B cell (primary cell): ENCODE data around the gene NUDT21. TPM values are rescaled to one million over a fixed set of nuclear protein-coding genes. Genes with fewer than 3 reads are reported as not detected.

Experiments used
- ATAC-seq: fragments of 200-7000 bp; cut with Tn5 transposase; one replicate; pipeline ENCODE4 v1.10.0; 2021; ENCODE audit warnings: low read depth, mild to moderate bottlenecking, moderate number of reproducible peaks, moderate library complexity
- CTCF ChIA-PET: fragments of 350-600 bp; sonication (Branson Sonifier 250); formaldehyde crosslinking; loops from one replicate; lab custom pipeline; 2021; ENCODE audit warnings: antibody characterized with exemption, inconsistent platforms; lab: Charles Lee
- POLR2A ChIA-PET: fragments of 350-600 bp; sonication (Branson Sonifier 250); formaldehyde crosslinking; loops from one replicate; lab custom pipeline; 2021; ENCODE audit warnings: antibody characterized with exemption; lab: Charles Lee
- DNase-seq: peaks from one replicate; pipeline ENCODE4 v3.0.0; 2013
- H2AFZ ChIP-seq: 2 replicates; pipeline ENCODE4 v1.6.1; 2012; ENCODE audit warnings: mild to moderate bottlenecking, low read depth, low read length; ENCODE audit not compliant: insufficient read depth, poor library complexity, severe bottlenecking
- H3K27ac ChIP-seq, 2 donors: 1 replicate in 1 of 2; 2 replicates in 1 of 2; pipeline ENCODE4 v1.5.1; 2012 to 2013; ENCODE audit warnings: low read length in 2 of 2, mild to moderate bottlenecking in 2 of 2, moderate library complexity in 1 of 2
- H3K27me3 ChIP-seq, 4 experiments: fragments of 200-600 bp in 1 of 4; sonication (generic) in 1 of 4; replicated peaks in 1 of 4; 1 replicate in 2 of 4; 2 replicates in 2 of 4; pipeline versions ENCODE4 v1.6.1 to v1.7.0; 2013 to 2016; ENCODE audit warnings: low read length in 3 of 4, mild to moderate bottlenecking in 2 of 4, mixed read lengths in 1 of 4, moderate library complexity in 1 of 4; ENCODE audit not compliant: insufficient read depth in 4 of 4, control insufficient read depth in 3 of 4; ENCODE audit errors: control extremely low read depth in 1 of 4
- H3K36me3 ChIP-seq, 2 experiments: replicated peaks in 1 of 2; 1 replicate in 1 of 2; 2 replicates in 1 of 2; pipeline versions ENCODE4 v1.6.1 to v1.7.1; 2013; ENCODE audit warnings: low read length in 1 of 2; ENCODE audit not compliant: insufficient read depth in 2 of 2, control insufficient read depth in 1 of 2; ENCODE audit errors: control extremely low read depth in 1 of 2, extremely low read depth in 1 of 2
- H3K4me1 ChIP-seq, 2 donors: fragments of 200-600 bp in 1 of 2; sonication (generic) in 1 of 2; 1 replicate in 1 of 2; 2 replicates in 1 of 2; pipeline versions ENCODE4 v1.5.1 to v1.6.1; 2013 to 2017; ENCODE audit warnings: low read length in 2 of 2; ENCODE audit not compliant: control insufficient read depth in 2 of 2, insufficient read depth in 2 of 2
- H3K4me2 ChIP-seq: replicated peaks from 2 replicates; pipeline ENCODE3; 2012; ENCODE audit warnings: mild to moderate bottlenecking, low read depth, low read length; ENCODE audit not compliant: poor library complexity, severe bottlenecking
- H3K4me3 ChIP-seq, 5 experiments: fragments of 200-600 bp in 1 of 5; sonication (generic) in 1 of 5; 1 replicate in 3 of 5; 2 replicates in 2 of 5; pipeline versions ENCODE4 v1.5.1 to v1.7.0; 2011 to 2016; ENCODE audit warnings: low read length in 4 of 5, mild to moderate bottlenecking in 4 of 5, low read depth in 2 of 5, control low read depth in 1 of 5, moderate library complexity in 1 of 5; ENCODE audit not compliant: insufficient read depth in 1 of 5; ENCODE audit errors: control extremely low read depth in 1 of 5, extremely low read depth in 1 of 5
- H3K79me2 ChIP-seq: fragments of 200-600 bp; sonication (generic); one replicate; pipeline ENCODE4 v1.6.0; 2016; ENCODE audit warnings: low read length; ENCODE audit not compliant: control insufficient read depth, insufficient read depth
- H3K9ac ChIP-seq: fragments of 200-600 bp; sonication (generic); 2 replicates; pipeline ENCODE4 v1.6.1; 2017; ENCODE audit warnings: mild to moderate bottlenecking, low read length, moderate library complexity
- H3K9me3 ChIP-seq, 3 donors: one replicate each; pipeline versions ENCODE4 v1.6.1 to v1.7.1; 2013; ENCODE audit warnings: low read length in 2 of 3; ENCODE audit not compliant: control insufficient read depth in 2 of 3, insufficient read depth in 1 of 3; ENCODE audit errors: control extremely low read depth in 1 of 3
- H4K20me1 ChIP-seq: 2 replicates; pipeline ENCODE4 v1.6.0; 2012; ENCODE audit warnings: mild to moderate bottlenecking, low read length; ENCODE audit not compliant: insufficient read depth, control insufficient read depth, poor library complexity, severe bottlenecking
- H3K27ac Mint-ChIP-seq: one replicate; pipeline ENCODE4 v1.8.0; 2021; ENCODE audit warnings: mixed read lengths
- H3K27me3 Mint-ChIP-seq: one replicate; pipeline ENCODE4 v1.8.0; 2021; ENCODE audit warnings: mixed read lengths
- H3K4me1 Mint-ChIP-seq: one replicate; pipeline ENCODE4 v1.8.0; 2021; ENCODE audit warnings: mixed read lengths
- H3K4me3 Mint-ChIP-seq: one replicate; pipeline ENCODE4 v1.8.0; 2021; ENCODE audit warnings: mixed read lengths
- H3K9me3 Mint-ChIP-seq: one replicate; pipeline ENCODE4 v1.8.0; 2022; ENCODE audit warnings: mixed read lengths; ENCODE audit not compliant: insufficient read depth
- EZH2 ChIP-seq: IDR thresholded peaks from 2 replicates; pipeline ENCODE4 v1.6.1; 2012; ENCODE audit warnings: borderline replicate concordance, low read depth, mild to moderate bottlenecking, moderate library complexity, low read length; ENCODE audit not compliant: insufficient read depth, poor library complexity, severe bottlenecking
- WGBS: methylation state at CpG from one replicate; pipeline ENCODE4 v1.1.5; 2013; ENCODE audit warnings: missing lambda C conversion rate; ENCODE audit not compliant: insufficient coverage; 5-methylcytosine and 5-hydroxymethylcytosine counted together
- intact Hi-C: fragments of 100-400 bp; cut with micrococcal nuclease; formaldehyde crosslinking; loops from one replicate; pipeline ENCODE4 v1.10.0; 2022
- polyA plus RNA-seq: library from polyadenylated mRNA; depleted of rRNA; stranded (reverse); fragments of >200 nt; gene quantifications from 2 replicates; pipeline ENCODE4 v1.2.3, GENCODE V29; 2012
- total RNA-seq, 2 donors: library from RNA; stranded (reverse); fragments of 120-200 nt in 1 of 2; gene quantifications; 1 replicate in 1 of 2; 2 replicates in 1 of 2; pipeline versions ENCODE4 v1.2.3 to v1.2.4, GENCODE V29; 2013 to 2022
- TF ChIP-seq, protein P1 (sequence below): fragments of 200-600 bp; IDR thresholded peaks from one replicate; pipeline ENCODE4 v1.8.0; 2022; ENCODE audit warnings: antibody characterized with exemption, mild to moderate bottlenecking

NUDT21 gene
- total and polyA plus RNA-seq, 2 donors (not counting 1 experiment from before 2014, with no cell fraction given) = 27.3 to 89.4 TPM

GRCh38 chr16:56411624-56412023, 39.5 kb downstream of the NUDT21 start:
- Mint-ChIP-seq H3K27me3 (no peaks in the 10 kb centered on the region), H3K4me3 (no peak overlapping the region), H3K27ac (no peak overlapping the region), H3K9me3 (no peaks in the 10 kb centered on the region), H3K4me1 (peaks cover 23% of the 10 kb centered on the region)
- no peaks in the 10 kb centered on the region for H3K27me3 ChIP-seq
- H3K27ac ChIP-seq = no peak overlapping the region
- ATAC-seq (no peak), DNase-seq (no peak)
- TF ChIP-seq, protein P1, sequence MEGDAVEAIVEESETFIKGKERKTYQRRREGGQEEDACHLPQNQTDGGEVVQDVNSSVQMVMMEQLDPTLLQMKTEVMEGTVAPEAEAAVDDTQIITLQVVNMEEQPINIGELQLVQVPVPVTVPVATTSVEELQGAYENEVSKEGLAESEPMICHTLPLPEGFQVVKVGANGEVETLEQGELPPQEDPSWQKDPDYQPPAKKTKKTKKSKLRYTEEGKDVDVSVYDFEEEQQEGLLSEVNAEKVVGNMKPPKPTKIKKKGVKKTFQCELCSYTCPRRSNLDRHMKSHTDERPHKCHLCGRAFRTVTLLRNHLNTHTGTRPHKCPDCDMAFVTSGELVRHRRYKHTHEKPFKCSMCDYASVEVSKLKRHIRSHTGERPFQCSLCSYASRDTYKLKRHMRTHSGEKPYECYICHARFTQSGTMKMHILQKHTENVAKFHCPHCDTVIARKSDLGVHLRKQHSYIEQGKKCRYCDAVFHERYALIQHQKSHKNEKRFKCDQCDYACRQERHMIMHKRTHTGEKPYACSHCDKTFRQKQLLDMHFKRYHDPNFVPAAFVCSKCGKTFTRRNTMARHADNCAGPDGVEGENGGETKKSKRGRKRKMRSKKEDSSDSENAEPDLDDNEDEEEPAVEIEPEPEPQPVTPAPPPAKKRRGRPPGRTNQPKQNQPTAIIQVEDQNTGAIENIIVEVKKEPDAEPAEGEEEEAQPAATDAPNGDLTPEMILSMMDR = no peak
- no peak for TF ChIP-seq EZH2
- H4K20me1 ChIP-seq = peaks cover 55% of the 10 kb centered on the region
- ChIA-PET POLR2A (no interaction called here), CTCF (interaction anchor here (1.0 kb wide), 1 partner anchor 12 kb away, joined by 3 read pairs; no protein-coding TSS in a partner anchor)
- H3K36me3 ChIP-seq = peaks cover 25 to 62% of the 10 kb centered on the region in 2 experiments
- H3K9ac ChIP-seq = no peak overlapping the region
- H3K4me3 ChIP-seq = no peak overlapping the region
- no peaks in the 10 kb centered on the region for H3K9me3 ChIP-seq
- no peak overlapping the region for H2AFZ ChIP-seq
- H3K4me1 ChIP-seq = peaks cover 12 to 19% of the 10 kb centered on the region in 2 donors
- WGBS = 100% methylated on average over 2 of the region's 2 CpGs
- H3K4me2 ChIP-seq = no peak overlapping the region
- peaks cover 87% of the 10 kb centered on the region for H3K79me2 ChIP-seq
- intact Hi-C loops = no loop called here

GRCh38 chr16:56411123-56411522, 40.0 kb downstream of the NUDT21 start:
- Mint-ChIP-seq H3K27ac (no peak overlapping the region), H3K9me3 (no peaks in the 10 kb centered on the region), H3K4me1 (peaks cover 22% of the 10 kb centered on the region), H3K4me3 (no peak overlapping the region), H3K27me3 (no peaks in the 10 kb centered on the region)
- ATAC-seq (no peak), DNase-seq (no peak)
- H3K79me2 ChIP-seq = peaks cover 82% of the 10 kb centered on the region
- ChIA-PET CTCF (no interaction called here), POLR2A (no interaction called here)
- H3K4me3 ChIP-seq = no peak overlapping the region
- peaks cover 8 to 15% of the 10 kb centered on the region in 2 donors for H3K4me1 ChIP-seq
- no peak overlapping the region for H3K27ac ChIP-seq
- no peaks in the 10 kb centered on the region for H3K27me3 ChIP-seq
- TF ChIP-seq, protein P1 = no peak
- TF ChIP-seq EZH2 = no peak
- no peaks in the 10 kb centered on the region for H3K9me3 ChIP-seq
- no peak overlapping the region for H3K4me2 ChIP-seq
- WGBS = no CpG with 5 or more reads among the region's 5 CpGs
- no peak overlapping the region for H3K9ac ChIP-seq
- intact Hi-C loops = no loop called here
- H2AFZ ChIP-seq = no peak overlapping the region
- peaks cover 55% of the 10 kb centered on the region for H4K20me1 ChIP-seq
- H3K36me3 ChIP-seq = peaks cover 25 to 62% of the 10 kb centered on the region in 2 experiments
